Stimulated activated CD8-positive, alpha-beta memory T cell treated with anti-CD3 and anti-CD28 coated beads, Interleukin-15, amount 100 ng/mL, for 4 hours (primary cell): Measurements from ENCODE around the gene SNORC.

Experiments used
- DNase-seq, 2 donors: peaks; one replicate each; pipeline ENCODE4 v3.0.0-alpha.2; 2020; ENCODE audit warnings: low read depth in 2 of 2

The SNORC gene

GRCh38 chr2:232869138-232870017 is 686 bp upstream of the SNORC start:
- DNase-seq = no peak

DNA sequence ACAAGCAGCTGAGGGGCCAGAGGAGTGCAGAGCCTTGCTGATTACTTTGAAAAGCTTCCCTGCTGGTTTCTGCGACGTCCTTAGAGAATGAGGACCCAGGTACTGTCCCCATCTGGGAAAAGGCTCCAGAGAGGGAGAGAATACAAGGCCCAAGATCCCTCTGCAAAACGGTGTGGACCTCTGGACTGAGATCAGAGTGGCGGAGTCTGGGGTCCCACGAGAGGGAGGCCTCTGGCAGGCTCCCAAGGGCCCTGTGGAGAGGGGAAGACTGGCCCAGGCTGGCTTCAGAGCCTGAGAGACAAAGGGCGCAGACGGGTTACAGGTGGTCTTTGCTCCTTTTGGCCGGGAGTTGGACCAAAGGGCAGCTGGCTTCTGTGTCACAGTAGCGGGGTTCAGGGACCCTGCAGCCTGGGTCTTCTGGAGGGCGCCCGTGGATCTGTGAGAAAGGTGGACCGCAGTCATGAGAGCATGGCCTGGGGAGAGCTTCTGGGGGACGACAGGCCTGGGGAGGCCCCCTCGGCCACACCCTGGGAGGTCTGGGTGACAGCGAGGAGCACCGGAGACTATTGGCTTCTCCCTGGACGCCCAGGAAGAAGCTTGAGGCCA is 805 bp downstream of the SNORC start:
- no peak for DNase-seq

- no peak for DNase-seq
Measured at GRCh38 chr2:232871418-232871834, 1.4 kb downstream of the SNORC start.

GRCh38 chr2:232871835-232872736 is 2.0 kb downstream of the SNORC start:
- DNase-seq = no peak

GRCh38 chr2:232872826-232873225 is 2.8 kb downstream of the SNORC start:
- DNase-seq = no peak

GRCh38 chr2:232873292-232873908 is 3.3 kb downstream of the SNORC start:
- DNase-seq = no peak

DNA sequence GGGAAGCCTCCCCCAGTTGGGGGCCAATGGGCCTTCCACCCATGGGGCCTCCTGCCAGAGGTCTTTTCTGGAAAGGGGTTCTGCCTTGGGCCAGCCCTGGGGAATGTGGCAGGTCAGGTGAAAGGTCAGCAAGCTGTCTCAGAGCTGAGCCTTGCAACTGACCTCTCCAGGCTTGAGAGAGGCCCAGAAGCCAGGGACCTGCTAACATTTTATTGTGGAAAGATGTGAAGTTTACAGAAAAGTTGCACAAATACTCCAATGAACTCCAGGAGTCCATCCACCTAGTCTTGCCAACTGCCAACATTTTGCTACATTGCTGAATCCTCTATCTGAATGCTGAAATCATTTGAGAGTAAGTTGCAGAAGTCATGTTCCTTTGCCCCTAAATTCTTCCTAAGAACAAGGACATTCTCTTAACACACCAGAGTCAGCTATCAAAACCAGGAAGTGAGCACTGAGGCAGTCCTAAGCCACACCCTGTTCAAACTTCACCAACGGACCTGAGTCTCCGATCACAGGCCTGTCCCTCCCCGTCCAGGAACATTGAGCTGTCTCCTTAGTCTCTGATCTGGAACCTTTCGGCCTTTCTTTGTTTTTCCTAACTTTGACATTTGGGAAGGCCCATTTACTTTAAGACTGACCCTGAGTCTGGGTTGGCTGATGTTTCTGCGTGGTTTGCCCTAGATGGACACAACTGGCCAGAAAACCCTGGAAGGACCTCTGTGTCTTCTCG is 4.0 kb downstream of the SNORC start:
- DNase-seq = no peak

- no peak for DNase-seq
Measured at GRCh38 chr2:232874677-232875223, 4.7 kb downstream of the SNORC start.

DNA sequence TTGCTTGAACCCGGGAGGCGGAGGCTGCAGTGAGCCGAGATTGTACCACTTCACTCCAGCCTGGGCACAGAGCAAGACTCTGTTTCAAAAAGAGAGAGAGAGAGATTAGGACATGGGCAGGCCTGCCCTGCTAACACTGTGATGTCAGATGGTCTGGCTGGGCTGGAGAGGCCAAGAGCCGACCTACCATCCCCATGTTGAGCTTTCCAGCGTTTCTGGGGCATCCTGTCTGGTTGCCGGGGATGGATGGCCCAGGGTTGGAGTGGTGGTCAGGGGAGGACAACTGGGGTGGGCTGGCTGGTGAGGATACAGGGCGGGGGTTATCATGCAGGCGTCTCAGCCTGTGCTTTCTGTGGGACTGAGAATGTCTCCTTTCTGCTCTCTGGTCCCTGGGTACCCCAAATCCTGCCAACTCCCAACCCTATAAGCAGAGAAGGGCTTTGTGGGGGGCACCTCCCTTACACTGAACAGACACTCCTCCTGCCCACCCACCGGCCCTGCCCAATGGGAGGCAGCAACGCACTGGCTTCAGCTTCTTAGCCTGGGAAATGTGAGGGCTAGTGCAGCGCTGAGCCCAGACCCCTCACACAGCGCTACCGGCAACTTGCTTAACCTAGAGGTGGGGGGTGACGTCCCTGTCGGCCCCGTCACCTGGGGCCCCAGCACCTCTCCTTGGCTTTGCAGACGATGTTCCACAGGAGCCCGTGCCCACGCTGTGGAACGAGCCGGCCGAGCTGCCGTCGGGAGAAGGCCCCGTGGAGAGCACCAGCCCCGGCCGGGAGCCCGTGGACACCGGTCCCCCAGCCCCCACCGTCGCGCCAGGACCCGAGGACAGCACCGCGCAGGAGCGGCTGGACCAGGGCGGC is 5.4 kb downstream of the SNORC start:
- DNase-seq = no peak

GRCh38 chr2:232876161-232876977 is 6.3 kb downstream of the SNORC start:
- DNase-seq = no peak

GRCh38 chr2:232876978-232877441 is 6.9 kb downstream of the SNORC start:
- DNase-seq = no peak

GRCh38 chr2:232877940-232878511 is 8.0 kb downstream of the SNORC start:
- no peak for DNase-seq

- DNase-seq = no peak
Measured at GRCh38 chr2:232878855-232879617, 9.0 kb downstream of the SNORC start.

GRCh38 chr2:232879618-232880494 is 9.8 kb downstream of the SNORC start:
- no peak for DNase-seq

DNA sequence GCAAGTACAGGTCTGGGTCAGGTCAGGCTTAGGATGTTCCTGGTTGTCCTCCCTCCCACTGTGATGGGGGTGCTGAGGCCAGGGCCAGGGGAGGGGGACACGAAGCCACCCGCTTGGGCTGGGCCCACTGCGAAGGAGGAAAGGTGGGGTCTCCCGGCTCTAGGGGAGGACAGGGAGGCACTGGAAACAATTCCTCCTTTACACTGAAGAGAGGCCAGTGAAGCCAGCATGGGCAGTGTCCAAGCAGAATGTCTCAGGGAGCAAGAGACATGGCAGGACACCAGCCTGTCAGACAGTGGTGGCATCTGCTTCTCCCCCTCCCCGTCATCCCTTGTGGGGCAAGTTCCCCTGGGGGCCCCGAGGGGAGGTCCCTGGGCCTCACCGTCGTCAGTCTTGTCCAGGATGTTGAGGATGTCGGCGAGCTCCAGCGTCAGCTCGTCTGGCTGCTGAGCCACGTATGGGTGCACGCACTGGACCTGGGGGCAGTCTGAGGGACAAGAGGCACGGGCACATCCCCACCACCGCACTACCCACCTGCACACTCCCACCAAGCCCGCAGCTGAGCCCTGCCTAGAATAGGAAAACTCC is 10.8 kb downstream of the SNORC start:
- no peak for DNase-seq

DNA sequence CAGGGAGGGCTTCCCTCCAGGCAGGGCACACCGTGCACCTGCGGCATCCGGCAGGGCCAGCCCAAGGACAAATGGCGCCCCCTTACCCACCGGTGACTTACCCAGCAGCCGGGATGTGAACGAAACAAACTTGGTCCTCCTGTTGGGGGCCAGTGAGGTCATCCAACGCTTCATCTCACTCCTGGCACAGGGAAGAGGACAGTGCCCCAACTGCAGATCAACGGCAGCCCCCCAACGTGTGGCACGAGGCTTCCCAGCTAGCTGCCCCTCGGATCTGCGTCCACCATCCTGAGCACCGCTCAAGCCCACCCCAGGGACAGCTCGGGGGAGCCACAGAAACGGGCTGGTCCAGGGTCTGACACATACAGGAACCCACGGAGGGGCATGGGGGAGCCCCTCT is 12.0 kb downstream of the SNORC start:
- no peak for DNase-seq
